Epithelial cell of prostate (primary cell): Measurements from ENCODE around the gene ZNF667.

Source experiments
- DNase-seq: peaks from one replicate; pipeline ENCODE4 v3.0.0-alpha.2; 2011; ENCODE audit warnings: low read depth, low spot score
- H3K27ac ChIP-seq: fragments of 450-650 bp; 2 replicates; pipeline ENCODE4 v1.5.1; 2017; ENCODE audit warnings: mild to moderate bottlenecking

The ZNF667 gene

DNA sequence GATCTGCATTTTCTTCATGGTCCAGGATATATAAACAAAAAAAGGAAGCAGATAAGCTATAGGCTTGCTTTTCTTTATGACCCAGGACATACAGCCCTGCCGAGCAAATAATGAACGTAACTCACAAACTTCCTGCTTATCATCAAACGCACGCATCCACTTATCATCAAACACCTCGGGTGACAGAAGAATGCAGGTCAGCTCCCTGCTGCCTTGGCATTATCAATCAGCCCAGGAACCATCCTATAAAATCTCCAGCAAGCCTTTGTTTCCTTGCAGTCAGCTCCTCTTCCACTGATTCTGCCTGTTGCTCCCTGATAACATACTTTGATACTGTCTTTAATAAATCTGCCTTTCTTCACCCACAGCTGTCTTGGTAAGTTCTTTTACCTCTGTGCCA is 78.3 kb downstream of the ZNF667 start:
- DNase-seq = no peak
- H3K27ac ChIP-seq = no peak overlapping the region

GRCh38 chr19:56393119-56394012 is 83.8 kb downstream of the ZNF667 start, which contains the start of gene ZNF582:
Gene ZNF582, minus strand, starts transcription at chr19:56393534. Its CDS starts 1,782 bp downstream, at chr19:56391752.
- peak within 1 kb of the TSS; percentile 71 for H3K27ac ChIP-seq
- peak; percentile 89 for DNase-seq
